ENCODE results near the gene KRTAP5-5.

- TF ChIP-seq CTCF (conservative IDR thresholded peaks at IDR 0.05; ENCODE audit: low read depth in 2 of 2) (no peak), POLR2AphosphoS5 (IDR thresholded peaks at IDR 0.05; ENCODE audit: low read depth) (no peak), EZH2 (IDR thresholded peaks at IDR 0.05; ENCODE audit: low read depth, unreplicated experiment) (no peak), CREB1 (CRISPR knock-in tag; IDR thresholded peaks at IDR 0.05; ENCODE audit: low read depth) (no peak), JUNB (IDR thresholded peaks at IDR 0.05; ENCODE audit: unreplicated experiment) (no peak), REST (IDR thresholded peaks at IDR 0.05; ENCODE audit: unreplicated experiment) (no peak), EZH2phosphoT487 (IDR thresholded peaks at IDR 0.05; ENCODE audit: unreplicated experiment) (no peak)
Measured at GRCh38 chr11:1641096-1641495, 11.5 kb downstream of the KRTAP5-5 start.
